HG02763 (cell line): ENCODE results near the gene MT1H.
"Not testable (repeated sequence)": the region's sequence is repeated elsewhere in the genome, so short reads cannot be mapped to it uniquely, and the experiment has no call there.

ENCODE experiments used
- ATAC-seq: cut with Tn5 transposase; IDR thresholded peaks from one replicate; pipeline ENCODE4 v1.9.1; 2021; ENCODE audit warnings: mild to moderate bottlenecking, moderate library complexity; ENCODE audit not compliant: unreplicated experiment

Gene MT1H

DNA sequence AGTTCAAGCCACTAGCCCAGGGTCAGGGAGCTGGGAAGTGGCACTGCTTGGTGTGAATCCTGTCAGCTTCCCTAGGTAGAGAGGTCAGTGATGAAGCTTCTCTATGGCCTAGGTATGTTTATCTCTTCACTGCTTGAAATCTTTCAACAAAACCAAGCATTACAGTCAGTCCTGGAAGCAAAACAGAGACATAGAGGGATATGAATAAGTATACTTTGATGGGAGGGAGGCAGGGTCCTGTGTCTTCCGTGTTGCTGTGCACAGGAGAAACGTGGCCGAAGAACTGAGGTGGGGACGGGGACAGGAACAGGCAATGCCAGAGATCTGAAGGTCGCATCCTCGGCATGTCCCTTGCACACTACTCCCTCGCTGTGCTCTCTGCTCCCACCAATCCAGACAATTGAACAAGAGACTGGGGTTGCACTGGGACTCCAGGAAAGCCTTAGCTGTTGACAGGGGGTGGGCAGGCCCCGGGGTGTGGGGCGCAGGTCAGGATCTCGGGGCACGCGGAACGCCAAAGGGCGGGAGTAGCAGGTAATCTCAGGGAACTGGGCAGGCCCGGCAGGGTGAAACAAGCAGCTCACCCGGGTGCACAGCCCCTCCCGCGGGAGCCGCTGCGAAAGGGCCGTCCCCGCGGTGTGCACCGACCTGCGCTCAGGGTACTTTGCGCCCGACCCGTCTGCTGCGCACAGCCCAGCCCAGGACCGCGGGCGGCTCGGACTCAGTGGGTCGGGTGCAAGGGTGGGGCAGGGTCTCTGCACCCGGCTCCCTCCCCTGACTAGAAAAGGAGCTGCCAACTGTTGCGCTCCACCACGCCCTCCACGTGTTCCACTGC, at the start of gene MT1H:
MT1H (plus strand) TSS at position 810 of the 835 bp plus-strand sequence. CDS start 71 bp downstream, outside the sequence.
- ATAC-seq: no peak

DNA sequence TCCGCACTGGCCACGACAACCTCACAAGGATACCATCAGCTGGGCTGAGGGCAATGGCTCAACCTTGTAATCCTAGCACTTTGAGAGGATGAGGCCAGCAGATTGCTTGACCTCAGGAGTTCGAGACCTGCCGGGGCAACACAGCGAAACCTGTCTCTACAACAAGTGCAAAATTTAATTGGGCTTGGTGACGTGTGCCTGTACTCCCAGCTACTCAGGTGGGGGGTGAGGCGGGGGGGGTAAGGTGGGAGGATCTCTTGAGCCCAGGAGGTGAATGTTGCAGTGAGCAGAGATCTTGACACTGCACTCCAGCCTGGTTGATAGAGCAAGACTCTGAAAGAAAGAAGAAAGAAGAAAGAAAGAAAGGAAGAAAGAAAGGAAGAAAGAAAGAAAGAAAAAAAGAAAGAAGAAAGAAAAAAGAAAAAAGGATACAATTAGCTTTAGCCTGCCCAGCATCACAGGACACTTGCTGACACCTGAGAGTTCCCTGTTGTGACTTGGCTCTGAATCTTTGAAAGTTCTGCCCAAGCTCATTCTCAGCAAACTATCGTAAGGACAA, 49.2 kb upstream of the MT1H start:
- no peak for ATAC-seq

DNA sequence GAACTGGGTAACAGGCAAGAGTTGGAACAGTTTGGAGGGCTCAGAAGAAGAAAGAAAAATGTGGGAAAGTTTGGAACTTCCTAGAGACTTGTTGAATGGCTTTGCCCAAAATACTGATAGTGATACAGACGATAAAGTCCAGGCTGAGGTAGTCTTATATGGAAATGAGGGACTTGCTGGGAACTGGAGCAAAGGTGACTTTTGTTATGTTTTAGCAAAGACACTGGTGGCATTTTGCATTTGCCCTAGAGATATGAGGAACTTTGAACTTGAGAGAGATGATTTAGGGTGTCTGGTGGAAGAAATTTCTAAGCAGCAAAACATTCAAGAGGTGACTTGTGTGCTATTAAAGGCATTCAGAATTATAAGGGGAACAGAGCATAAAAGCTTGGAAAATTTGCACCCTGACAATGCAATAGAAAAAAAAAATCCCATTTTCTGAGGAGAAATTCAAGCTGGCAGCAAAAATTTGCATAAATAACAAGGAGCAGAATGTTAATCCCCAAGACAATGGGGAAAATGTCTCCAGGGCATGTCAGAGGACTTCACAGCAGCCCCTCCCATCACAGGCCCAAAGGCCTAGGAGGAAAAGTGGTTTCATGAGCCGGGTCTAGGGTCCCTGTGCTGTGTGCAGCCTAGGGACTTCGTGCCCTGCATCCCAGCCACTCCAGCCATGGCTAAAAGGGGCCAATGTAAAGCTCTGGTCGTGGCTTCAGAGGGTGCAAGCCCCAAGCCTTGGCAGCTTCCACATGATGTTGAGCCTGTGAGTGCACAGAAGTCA, 47.8 kb upstream of the MT1H start:
- ATAC-seq: not testable (repeated sequence)

DNA sequence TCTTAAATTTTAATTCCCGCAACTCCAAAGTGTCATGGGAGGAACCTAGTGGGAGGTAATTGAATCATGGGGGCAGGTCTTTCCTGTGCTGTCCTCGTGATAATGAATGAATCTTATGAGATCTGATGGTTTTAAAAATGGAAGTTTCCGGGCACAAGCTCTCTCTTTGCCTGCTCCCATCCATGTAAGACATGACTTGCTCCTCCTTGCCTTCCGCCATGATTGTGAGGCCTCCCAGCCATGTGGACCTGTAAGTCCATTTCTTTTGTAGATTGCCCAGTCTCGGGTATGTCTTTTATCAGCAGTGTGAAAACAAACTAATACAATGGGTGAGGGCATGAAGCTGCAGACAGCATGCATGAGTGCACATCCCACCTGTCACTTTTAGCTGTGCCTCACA, 46.4 kb upstream of the MT1H start:
- not testable (repeated sequence) for ATAC-seq

DNA sequence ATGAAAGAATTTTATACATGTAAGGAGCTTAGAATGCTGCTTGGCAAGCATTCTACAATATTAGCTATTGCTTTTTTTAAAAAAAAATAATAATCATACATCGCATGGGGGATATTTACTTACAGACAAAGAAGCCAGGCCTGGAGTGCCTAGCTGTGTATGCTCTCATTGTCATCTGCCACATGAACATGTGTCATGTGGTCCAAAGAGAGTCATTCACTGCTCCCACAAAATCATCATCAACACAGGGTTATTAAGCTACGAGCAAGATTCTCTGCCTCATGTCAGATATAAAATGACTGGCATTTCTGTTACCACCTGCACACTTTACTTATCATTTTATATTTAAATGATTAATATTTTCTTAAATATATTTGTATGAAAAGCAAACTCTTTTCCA, 46.0 kb upstream of the MT1H start:
- no peak for ATAC-seq

DNA sequence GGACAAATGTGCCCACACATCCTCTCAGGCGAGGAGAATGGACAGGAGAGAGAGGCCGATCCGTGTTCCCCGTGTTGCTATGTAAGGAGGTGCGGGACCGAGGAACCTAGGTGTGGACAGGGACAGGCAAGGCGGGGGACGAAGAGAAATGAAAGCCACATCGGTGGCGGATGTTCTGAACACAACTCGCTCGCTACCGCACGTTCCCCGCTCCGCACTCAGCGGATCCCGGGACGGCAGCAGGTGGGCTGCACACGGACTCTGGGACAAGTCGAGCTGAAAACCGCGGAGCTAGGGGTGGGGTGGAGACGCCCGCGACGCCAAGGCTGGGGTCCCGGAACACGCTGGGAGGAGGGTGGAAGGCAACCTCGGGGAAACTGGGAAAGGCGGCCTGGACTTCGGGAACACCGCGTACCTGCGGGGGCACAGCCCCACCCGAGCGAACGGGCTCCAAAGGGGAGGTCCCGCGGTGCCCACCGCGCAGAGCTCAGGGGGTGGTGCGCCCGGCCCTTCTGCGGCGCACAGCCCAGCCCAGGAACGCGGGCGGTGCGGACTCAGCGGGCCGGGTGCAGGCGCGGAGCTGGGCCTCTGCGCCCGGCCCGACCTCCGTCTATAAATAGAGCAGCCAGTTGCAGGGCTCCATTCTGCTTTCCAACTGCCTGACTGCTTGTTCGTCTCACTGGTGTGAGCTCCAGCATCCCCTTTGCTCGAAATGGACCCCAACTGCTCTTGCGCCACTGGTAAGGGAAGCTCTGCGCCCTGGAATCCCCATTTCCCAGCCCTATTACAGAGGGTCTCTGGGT, 44.3 kb upstream of the MT1H start, which contains the start of gene MT1E:
MT1E (plus strand) TSS at position 642 of the 803 bp plus-strand sequence; CDS start at position 713, 71 bp downstream.
- ATAC-seq: no peak

DNA sequence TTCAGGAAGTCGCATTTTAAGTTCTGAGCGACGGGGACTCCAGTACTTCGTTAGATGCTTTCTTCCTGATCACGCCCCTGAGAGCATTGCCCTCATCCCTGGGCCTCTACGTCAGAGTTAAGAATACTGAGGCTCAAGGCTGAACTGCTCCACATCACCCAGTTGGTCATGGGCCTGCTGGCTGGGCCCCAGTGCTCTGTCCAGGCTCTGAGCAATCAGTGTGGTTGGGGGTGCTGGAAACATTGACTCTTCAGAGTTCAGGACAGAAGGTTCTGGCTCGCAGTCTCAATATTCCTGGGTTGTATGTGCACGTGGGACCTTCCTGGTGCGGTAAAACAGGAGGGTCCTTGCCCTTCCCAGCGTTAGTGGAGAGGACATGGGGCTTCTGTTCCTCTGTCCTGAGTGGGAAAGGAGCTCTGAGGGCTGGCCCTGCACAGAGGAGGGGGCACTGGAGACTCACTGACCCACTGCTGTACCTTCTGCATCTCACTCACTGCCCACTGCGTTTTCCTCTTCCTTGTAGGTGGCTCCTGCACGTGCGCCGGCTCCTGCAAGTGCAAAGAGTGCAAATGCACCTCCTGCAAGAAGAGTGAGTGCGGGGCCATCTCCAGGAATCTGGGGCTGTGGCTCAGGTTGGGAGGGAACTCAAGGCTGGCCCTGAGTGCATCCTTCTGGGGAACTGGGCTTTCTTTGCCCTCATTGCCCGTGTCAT, 43.5 kb upstream of the MT1H start:
- no peak for ATAC-seq

DNA sequence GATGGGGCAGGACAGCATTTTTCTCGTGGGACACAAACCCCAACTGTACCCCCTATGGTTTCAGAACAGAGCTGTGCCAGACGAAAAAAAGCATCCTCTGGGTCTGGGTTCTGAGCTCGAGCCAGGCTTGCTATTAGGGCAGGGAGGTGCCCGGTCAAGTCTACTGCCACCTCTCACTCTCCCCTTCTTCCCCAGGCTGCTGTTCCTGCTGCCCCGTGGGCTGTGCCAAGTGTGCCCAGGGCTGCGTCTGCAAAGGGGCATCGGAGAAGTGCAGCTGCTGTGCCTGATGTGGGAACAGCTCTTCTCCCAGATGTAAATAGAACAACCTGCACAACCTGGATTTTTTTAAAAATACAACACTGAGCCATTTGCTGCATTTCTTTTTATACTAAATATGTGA, 42.9 kb upstream of the MT1H start:
- no peak for ATAC-seq

DNA sequence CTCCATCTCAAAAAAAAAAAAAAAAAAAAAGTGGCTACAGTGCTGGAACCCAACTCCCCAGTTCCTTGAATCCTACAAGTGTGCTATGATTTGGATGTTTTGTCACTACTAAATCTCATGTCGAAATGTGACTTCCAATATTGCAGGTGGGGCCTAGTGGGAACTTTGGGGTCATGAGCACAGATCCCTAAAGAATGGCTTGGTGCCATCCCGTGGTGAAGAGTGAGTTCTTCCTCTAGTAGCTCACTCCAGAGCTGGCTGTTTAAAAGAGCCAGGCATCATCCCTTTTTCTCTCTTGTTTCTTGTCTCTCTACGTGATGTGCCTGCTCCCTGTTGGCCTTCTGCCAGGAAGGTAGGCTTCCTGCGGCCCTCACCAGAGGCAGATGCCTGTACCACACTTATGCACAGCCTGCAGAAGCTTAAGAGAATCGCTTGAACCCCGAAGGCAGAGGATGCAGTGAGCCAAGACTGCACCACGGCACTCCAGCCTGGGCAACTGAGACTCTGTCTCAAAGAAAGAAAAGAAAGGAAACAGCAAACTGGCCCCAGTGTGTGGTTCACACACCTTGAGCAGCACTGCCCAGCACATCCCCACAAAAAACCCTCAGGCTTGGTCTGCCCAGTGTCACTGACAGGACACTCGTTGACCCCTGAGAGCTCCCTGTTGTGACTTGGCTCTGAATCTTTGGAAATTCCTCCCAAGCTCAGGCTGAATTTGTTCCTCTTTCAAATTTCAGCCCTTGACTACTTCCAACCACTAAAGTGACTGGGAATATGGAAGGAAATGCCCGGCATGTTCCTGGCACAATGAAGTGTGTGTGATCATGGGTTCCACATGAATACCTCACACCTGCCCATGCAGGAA, 40.9 kb upstream of the MT1H start:
- no peak for ATAC-seq

DNA sequence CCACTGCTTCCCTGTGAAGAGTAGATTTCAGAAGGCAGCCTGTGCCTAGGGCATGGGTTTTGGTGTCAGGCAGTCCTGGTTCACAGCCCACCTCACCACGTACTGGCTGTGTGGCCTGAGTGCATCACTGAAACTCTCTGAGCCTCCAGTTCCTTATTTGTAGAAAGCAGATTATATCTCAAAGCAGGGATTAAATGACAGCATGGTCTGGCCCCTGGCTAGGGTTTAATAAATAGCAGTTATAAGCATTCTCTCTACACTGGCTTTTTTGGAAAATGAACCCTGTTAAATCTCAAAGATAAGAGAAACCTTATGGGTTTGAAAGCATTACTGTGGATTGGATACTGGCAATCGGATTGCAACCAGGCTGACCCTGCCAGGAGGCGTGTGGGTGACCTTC, 40.1 kb upstream of the MT1H start:
- ATAC-seq: no peak

DNA sequence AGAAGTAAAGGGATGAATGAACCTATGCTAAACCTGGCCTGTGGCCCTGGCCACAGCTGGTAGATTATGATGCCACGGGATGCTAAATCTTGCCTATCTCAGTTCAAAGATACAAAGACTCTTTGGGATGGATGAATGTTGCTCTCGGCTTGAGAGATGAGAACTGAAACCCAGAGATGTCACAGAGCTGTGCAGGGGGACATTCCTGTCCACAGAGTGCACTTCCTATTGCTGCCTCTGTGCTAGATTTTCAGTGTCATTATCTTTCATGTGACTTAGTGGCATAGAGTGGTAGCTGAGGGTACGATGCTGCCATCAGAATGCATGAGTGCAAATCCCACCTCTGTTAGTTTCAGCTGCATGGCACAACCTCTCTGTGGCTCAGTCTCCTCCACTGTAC, 39.5 kb upstream of the MT1H start:
- peak; percentile 72 for ATAC-seq

DNA sequence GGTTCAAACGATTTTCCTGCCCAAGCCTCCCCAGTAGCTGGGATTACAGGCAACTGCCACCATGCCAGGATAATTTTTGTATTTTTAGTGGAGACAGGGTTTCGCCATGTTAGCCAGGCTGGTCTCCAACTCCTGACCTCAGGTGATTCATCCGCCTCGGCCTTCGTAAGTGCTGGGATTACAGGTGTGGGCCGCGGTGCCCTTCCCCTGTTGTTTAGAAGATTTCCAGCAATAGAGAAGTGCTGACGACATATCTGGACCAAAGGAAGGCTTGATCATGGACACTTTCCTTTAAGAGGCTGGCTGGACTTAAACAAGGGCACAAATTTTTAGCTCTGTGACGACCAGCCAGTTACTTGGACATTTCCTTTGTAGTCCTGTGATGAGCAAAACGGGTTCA, 38.4 kb upstream of the MT1H start:
- ATAC-seq: no peak

DNA sequence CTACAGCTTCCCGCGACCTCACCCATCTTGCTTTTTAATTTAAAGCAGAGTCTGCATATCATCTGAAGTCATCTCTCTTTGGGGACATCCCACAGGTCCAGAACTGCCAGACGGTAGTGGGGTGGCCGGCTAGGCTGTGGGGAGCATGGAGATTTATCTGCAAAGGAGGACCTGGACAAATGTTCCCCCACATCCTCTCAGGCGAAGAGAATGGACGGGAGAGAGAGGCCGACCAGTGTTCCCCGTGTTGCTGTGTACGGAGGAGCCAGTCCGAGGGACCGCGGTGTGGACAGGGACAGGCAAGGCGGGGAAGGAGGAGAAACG, 37.8 kb upstream of the MT1H start:
- ATAC-seq: no peak

DNA sequence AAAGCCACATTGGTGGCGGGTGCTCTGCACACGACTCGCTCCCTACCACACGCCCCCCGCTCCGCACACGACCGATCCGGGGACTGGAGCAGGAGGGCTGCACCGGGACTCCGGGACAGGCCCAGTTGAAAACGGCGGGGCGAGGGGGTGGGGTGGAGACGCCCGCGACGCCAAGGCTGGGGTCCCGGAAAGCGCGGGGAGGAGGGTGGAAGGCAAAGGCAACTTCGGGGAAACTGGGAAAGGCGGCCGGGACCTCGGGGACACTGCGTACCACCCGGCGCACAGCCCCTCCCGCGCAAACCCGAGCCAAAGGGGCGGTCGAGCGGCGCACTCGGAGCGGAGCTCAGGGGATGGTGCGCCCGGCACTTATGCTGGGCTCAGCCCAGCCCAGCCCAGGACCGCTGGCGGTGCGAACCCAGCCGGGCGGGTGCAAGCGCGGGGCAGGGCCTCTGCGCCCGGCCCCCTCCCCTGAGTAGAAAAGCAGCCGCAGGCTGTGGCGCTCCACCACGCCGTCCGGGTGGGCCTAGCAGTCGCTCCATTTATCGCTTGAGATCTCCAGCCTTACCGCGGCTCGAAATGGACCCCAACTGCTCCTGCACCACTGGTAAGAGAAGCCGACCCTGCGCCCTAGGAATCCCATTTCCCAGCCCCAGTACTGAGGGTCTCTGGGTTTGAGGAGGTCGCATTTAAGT, 37.3 kb upstream of the MT1H start, which contains the start of gene MT1M:
MT1M (plus strand) TSS at position 504 of the 692 bp plus-strand sequence; CDS start at position 577, 73 bp downstream.
- no peak for ATAC-seq

DNA sequence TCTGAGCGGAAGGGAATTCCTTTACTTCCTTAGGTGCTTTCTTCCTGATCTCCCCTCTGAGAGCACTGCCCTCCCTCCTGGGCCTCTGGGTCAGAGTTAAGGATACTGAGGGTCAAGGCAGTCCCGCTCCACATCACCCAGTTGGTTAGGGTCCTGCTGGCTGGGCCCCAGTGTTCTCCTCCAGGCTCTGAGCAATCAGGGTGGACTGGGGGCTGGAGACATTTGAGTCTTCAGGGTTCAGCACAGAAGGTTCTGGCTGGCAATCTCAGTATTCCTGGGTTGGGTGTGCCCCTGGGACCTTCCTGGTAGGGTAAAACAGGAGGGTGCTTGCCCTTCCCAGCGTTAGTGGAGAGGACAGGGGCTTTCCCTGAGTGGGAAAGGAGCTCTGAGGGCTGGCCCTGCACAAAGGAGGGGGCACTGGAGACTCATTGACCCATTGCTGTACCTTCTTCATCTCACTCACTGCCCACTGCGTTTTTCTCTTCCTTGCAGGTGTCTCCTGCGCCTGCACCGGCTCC, 36.7 kb upstream of the MT1H start:
- no peak for ATAC-seq

DNA sequence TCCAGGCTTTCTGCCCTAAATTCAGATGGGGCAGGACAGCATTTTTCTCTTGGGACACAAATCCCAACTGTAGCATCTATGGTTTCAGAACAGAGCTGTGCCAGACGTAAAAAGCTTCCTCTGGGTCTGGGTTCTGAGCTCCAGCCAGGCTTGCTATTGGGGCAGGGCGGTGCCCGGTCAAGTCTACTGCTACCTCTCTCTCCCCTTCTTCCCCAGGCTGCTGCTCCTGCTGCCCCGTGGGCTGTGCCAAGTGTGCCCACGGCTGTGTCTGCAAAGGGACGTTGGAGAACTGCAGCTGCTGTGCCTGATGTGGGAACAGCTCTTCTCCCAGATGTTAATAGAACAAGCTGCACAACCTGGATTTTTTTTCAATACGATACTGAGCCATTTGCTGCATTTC, 36.1 kb upstream of the MT1H start:
- ATAC-seq: no peak

DNA sequence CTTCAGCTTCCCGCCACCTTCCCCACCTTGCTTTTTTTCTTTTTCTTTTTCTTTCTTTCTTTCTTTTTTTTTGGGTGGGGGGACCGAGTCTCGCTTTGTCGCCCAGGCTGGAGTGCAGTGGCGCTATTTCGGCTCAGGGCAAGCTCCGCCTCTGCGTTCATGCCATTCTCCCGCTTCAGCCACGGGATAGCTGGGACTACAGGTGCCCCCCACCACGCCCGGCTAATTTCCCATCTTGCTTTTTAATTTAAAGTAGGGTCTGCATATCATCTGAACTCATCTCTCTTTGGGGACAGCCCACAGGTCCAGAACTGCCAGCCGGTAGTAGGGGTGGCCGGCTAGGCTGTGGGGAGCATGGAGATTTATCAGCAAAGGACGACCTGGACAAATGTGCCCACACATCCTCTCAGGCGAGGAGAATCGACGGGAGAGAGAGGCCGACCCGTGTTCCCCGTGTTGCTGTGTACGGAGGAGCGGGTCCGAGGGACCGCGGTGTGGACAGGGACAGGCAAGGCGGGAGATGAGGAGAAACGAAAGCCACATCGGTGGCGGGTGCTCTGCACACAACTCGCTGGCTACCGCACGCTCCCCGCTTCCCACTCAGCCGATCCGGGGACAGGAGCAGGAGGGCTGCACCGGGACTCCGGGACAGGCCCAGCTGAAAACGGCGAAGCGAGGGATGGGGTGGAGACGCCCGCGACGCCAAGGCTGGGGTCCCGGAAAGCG, 34.7 kb upstream of the MT1H start:
- no peak for ATAC-seq

DNA sequence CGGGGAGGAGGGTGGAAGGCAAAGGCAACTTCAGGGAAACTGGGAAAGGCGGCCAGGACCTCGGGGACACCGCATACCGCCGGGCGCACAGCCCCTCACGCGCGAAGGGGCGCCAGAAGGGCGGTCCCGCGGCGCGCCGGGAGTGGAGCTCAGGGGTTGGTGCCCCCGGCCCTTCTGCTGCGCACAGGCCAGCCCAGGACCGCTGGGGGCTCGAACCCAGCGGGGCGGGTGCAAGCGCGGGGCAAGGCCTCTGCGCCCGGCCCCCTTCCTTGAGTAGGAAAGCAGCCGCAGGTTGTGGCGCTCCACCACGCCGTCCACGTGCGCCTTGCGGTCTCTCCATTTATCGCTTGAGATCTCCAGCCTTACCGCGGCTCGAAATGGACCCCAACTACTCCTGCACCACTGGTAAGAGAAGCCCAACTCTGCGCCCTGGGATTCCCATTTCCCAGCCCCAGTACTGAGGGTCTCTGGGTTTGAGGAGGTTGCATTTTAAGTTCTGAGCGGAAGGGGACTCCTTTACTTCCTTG, 34.1 kb upstream of the MT1H start:
- no peak for ATAC-seq
